ENCODE measurements around the gene ASIC4.

ASIC4 gene

GRCh38 chr2:219575566-219576504 is 61.6 kb downstream of the ASIC4 start:
- peaks cover 7% of the 10 kb centered on the region for H3K4me1 ChIP-seq (ENCODE audit: control insufficient read depth, insufficient read depth, low read length)
- no peak overlapping the region for H3K9ac ChIP-seq (ENCODE audit: low read length)
- no peak overlapping the region for H3K4me3 ChIP-seq (ENCODE audit: low read length)
- H3K9me3 ChIP-seq (ENCODE audit: control insufficient read depth, low read length) = no peaks in the 10 kb centered on the region
- no peaks in the 10 kb centered on the region for H3K36me3 ChIP-seq (ENCODE audit: control insufficient read depth, insufficient read depth, low read length)
- H3K27me3 ChIP-seq (ENCODE audit: control insufficient read depth, insufficient read depth, low read length) = peaks cover 36% of the 10 kb centered on the region

- Histone ChIP-seq H3K4me1 (ENCODE audit: control insufficient read depth, insufficient read depth, low read length) (peaks cover 3% of the 10 kb centered on the region), H3K27me3 (ENCODE audit: control insufficient read depth, insufficient read depth, low read length) (peaks cover 31% of the 10 kb centered on the region), H3K9me3 (ENCODE audit: control insufficient read depth, low read length) (no peaks in the 10 kb centered on the region), H3K36me3 (ENCODE audit: control insufficient read depth, insufficient read depth, low read length) (no peaks in the 10 kb centered on the region), H3K4me3 (ENCODE audit: low read length) (no peak overlapping the region), H3K9ac (ENCODE audit: low read length) (no peak overlapping the region)
These were observed 62.5 kb downstream of the ASIC4 start for GRCh38 chr2:219576505-219577388.

- Histone ChIP-seq H3K4me1 (ENCODE audit: control insufficient read depth, insufficient read depth, low read length) (no peaks in the 10 kb centered on the region), H3K36me3 (ENCODE audit: control insufficient read depth, insufficient read depth, low read length) (no peaks in the 10 kb centered on the region), H3K9ac (ENCODE audit: low read length) (no peak overlapping the region), H3K4me3 (ENCODE audit: low read length) (no peak overlapping the region), H3K9me3 (ENCODE audit: control insufficient read depth, low read length) (no peaks in the 10 kb centered on the region), H3K27me3 (ENCODE audit: control insufficient read depth, insufficient read depth, low read length) (peaks cover 17% of the 10 kb centered on the region)
These were observed 64.7 kb downstream of the ASIC4 start for GRCh38 chr2:219578811-219579613.

GRCh38 chr2:219581346-219581745 is 67.1 kb downstream of the ASIC4 start:
- no peak overlapping the region for H3K9ac ChIP-seq (ENCODE audit: low read length)
- H3K4me1 ChIP-seq (ENCODE audit: control insufficient read depth, insufficient read depth, low read length) = no peaks in the 10 kb centered on the region
- H3K9me3 ChIP-seq (ENCODE audit: control insufficient read depth, low read length) = no peaks in the 10 kb centered on the region
- H3K4me3 ChIP-seq (ENCODE audit: low read length) = no peak overlapping the region
- H3K36me3 ChIP-seq (ENCODE audit: control insufficient read depth, insufficient read depth, low read length) = no peaks in the 10 kb centered on the region
- H3K27me3 ChIP-seq (ENCODE audit: control insufficient read depth, insufficient read depth, low read length) = peaks cover 9% of the 10 kb centered on the region
